Limb (tissue), 2 donors: ENCODE results near the gene GASK1B.
A peak's percentile ranks its signal among the peaks of the same experiment; 100 is the strongest.

Experiments used
- DNase-seq, 2 donors: peaks; one replicate each; pipeline ENCODE4 v3.0.0-alpha.2; 2016; ENCODE audit errors: extremely low spot score in 2 of 2

Gene GASK1B

GRCh38 chr4:158172261-158173258, at the start of gene GASK1B:
Gene GASK1B (minus strand): TSS chr4:158173025. CDS start chr4:158171375, 1,650 bp downstream.
- DNase-seq, result peak in 1 of 2 donors; percentile 77

- no peak for DNase-seq
These were observed 46.8 kb upstream of the GASK1B start for GRCh38 chr4:158219623-158220022.

GRCh38 chr4:158217763-158218162, 44.9 kb upstream of the GASK1B start:
- no peak for DNase-seq

- DNase-seq, result no peak
These were observed 42.0 kb upstream of the GASK1B start for GRCh38 chr4:158214856-158215255.

DNA sequence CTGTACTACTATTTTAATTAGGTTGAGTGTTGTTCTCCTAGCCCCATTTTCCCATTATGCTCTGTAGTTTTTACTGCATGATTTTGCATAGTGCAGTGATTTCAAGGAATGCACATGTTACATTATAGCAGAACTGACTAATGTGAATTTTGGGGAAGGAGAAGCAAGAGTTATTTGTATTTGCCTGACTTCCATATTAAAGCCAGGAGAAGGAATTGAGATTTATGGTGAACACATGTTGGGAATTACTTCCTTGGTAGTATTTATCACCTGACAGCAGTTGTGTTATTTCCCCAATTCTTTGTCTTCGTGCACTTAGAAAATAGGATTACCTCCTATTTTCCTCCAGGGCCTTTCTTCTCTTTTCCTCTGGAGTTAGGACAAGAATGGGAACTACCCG, 40.6 kb upstream of the GASK1B start:
- no peak for DNase-seq

GRCh38 chr4:158211222-158211621, 38.4 kb upstream of the GASK1B start:
- no peak for DNase-seq

DNA sequence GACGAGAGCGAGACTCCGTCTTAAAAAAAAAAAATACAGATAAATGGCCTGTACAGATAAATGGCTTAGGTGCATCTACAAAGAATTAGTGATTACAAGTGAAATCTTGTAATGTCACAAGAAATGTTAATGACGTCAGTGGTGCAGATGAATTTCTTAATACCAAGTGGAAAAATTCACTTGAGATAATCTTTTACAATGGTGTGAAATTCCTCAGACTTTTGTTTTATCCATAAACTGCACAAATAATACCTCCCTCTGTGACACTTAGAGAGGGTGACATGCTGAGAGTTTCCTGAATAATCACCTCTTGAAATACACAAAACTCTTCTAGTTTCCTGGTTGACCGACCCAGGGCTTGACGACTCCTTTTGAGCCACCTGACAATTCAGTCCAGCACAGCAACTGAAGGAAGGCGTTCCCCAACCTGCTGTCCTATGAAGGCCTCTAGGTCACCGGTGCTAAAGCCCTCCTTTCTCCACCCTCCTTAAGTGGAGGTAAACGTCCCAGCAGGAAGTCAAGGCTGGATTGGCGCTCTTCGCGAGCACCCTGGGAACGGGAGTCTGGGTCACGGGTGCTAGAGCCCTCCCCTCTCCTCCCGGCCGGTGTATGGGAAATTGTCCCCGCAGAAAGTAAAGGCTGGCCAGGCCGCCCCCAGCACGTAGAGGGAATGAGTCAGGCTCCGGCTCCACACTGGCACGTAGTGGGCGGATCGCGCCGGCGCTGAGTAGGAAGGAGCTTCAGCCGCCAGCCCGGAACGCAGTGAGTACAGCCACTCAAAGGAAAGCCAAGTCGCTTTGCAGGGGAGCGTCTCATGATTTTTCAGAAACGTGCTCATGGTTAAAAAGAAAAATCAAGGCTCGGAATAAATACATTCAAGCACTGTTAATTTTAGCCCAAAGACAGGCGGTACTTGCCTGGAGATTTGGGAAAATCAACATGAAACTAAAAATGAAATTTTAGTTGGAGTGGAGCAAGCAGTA, 37.3 kb upstream of the GASK1B start, which contains the start of gene TMEM144:
Gene TMEM144 (plus strand): TSS at position 662 of the 983 bp plus-strand sequence. CDS start 2,182 bp downstream, outside the sequence.
- DNase-seq, result peak; percentile 80 to 83

DNA sequence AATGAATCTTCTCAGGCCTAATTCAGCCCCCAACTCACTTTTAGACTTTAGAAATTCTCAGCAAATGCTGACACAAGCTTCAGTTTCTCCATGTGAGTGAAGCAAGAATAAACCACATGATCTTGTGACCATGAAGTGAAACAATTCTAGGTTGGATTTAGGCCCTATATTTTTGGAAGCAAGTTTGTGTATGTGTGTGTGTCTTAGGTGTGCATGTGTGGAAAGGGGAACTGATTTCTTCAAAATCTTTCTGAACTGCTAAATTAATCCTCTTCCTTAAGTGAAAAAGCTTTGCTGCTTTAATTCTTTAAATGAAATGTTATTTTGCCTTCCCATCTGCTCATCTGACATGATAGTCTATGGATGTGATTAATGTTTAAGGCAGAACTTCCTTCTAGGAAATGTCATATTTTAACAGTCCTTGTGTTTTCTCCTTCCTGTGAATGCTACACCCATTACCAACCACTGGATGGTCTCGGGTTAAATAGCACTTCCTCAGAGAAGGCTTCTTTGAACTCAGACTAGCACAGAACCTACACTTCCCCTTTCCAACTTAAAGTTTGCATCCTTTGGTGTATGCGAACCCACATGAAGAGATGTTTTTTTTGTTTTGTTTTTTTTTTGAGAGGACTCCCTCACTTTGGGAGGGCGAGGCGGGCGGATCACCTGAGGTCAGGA, 36.3 kb upstream of the GASK1B start:
- DNase-seq, result no peak

GRCh38 chr4:158203929-158204328, 31.1 kb upstream of the GASK1B start:
- DNase-seq, result no peak

- no peak for DNase-seq
These were observed 30.6 kb upstream of the GASK1B start for GRCh38 chr4:158203436-158203835.

- no peak for DNase-seq
These were observed 29.7 kb upstream of the GASK1B start for GRCh38 chr4:158202481-158202880.

GRCh38 chr4:158201876-158202275, 29.1 kb upstream of the GASK1B start:
- DNase-seq, result no peak

DNA sequence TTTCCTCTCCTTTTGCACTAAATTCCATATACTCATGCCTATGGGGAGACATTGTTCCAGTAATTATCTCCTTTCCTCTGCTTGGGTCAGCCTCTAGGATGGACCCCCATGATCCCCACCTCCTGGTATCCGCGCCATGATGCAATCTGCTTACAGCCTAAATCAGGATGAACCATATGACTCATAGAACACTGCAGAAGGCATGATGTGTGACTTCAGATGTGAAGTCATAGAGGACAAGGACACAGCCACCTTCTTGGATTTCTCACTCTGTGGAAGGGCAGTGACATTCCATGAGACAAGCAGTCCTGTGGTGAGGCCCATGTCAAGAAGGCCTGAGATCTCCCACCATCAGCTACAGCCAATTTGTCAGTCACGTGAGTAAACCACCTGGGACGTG, 28.5 kb upstream of the GASK1B start:
- no peak for DNase-seq

DNA sequence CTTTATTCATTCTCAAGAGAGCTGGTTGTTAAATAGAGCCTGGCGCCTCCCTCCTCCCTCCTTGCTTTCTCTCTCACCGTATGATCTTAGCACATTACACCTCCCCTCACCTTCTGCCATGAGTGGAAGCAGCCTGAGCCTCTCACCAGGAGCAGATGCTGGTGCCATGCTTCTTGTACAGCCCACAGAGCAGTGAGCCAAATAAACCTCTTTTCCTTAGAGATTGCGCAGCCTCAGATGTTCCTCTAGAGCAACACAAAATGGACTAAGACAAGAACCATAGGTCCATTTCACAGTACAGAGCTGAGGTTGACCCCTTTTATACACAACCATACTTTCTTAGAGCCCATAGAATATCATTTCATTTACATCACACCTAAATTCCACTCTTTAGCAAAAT, 27.4 kb upstream of the GASK1B start:
- DNase-seq, result no peak

- no peak for DNase-seq
These were observed 24.5 kb upstream of the GASK1B start for GRCh38 chr4:158197194-158197776.

- no peak for DNase-seq
These were observed 22.5 kb upstream of the GASK1B start for GRCh38 chr4:158195297-158195696.

DNA sequence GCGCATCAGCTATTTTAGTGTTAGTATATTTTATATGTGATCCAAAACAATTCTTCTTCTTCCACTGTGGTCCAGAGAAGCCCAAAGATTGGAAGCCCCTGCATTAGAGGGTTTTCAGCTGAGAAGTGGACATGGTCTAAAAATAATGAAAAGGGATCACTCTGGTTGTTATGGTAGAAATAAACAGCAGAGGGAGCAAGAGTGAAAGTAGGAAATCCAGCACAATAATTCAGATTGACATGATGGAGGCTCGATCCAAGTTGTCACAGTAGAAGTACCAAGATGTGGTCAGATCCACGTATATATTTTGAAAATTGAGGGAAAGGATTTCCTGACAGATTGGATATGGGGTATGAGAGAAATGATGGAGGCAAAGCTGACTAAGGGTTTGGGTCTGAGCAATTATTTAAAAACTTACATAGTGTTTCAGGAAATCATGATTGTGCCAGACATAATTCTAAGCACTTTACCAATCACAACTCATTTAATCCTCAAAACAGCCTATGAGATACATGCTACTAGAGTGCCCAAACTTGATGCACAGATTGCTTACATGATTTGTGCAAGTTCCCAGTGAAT, 20.4 kb upstream of the GASK1B start:
- DNase-seq, result peak in 1 of 2 donors; percentile 11

GRCh38 chr4:158192439-158193158, 19.8 kb upstream of the GASK1B start:
- DNase-seq, result no peak

DNA sequence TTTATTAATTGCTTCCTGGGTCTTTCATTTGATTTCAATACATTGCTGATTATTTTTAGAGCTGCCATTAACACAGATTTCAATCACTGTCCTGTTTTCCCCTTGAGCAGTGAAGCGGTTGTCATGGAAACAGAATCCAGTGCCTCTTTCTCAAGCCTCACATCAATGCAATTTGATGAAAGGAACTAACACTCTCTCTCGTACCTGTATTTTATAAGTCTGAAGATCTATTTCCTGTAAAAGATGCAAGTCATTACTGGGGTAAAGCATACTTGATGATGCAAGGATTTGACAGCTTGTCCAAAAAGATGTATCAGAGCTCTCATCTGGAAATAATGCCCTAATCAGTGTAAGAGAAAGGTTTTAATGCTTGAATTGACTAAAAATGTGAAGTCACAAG, 17.9 kb upstream of the GASK1B start:
- no peak for DNase-seq

DNA sequence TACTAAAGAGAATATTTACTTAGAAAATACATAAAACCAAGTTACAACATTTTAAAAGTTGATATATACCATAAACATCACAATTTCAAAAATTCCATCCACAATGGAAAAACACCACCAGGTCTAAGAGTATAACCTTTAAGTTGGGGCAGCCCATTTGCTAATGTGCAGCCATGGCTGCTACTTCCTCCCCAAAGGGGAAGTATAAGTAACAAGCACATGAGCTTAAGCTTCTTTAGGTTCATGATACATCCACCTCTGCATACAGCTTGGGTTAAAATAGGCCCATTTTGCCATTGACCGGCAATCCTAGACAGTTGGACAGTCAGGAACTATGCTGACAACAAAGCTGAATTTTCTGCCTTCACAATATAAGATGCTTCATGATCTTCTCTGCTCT, 16.6 kb upstream of the GASK1B start:
- DNase-seq, result no peak
